Psoas muscle (tissue), 8 donors: ENCODE results near the gene RFC3. TPM values are rescaled to one million over a fixed set of nuclear protein-coding genes. Genes with fewer than 3 reads are reported as not detected.

Experiments
- ATAC-seq, 4 donors: fragments of 200-7000 bp; cut with Tn5 transposase; one replicate each; pipeline ENCODE4 v1.9.1; 2020; ENCODE audit warnings: moderate library complexity in 3 of 4, mild to moderate bottlenecking in 2 of 4
- DNase-seq, 2 donors: peaks; one replicate each; pipeline ENCODE4 v3.0.0-alpha.2; 2020
- H3K27ac ChIP-seq: fragments of 200-600 bp; one replicate; pipeline ENCODE4 v1.8.0; 2022
- H3K27me3 ChIP-seq, 3 donors: fragments of 200-600 bp in 1 of 3; one replicate each; pipeline versions ENCODE4 v1.6.1 to v1.8.0; 2013 to 2022; ENCODE audit warnings: low read length in 2 of 3, mild to moderate bottlenecking in 2 of 3, moderate library complexity in 1 of 3; ENCODE audit not compliant: insufficient read depth in 3 of 3
- H3K36me3 ChIP-seq, 2 donors: fragments of 200-600 bp in 1 of 2; one replicate each; pipeline versions ENCODE4 v1.6.1 to v1.8.0; 2013 to 2022; ENCODE audit warnings: low read depth in 1 of 2, mild to moderate bottlenecking in 1 of 2, moderate library complexity in 1 of 2; ENCODE audit not compliant: insufficient read depth in 1 of 2
- H3K4me1 ChIP-seq: fragments of 200-600 bp; one replicate; pipeline ENCODE4 v1.8.0; 2022
- H3K4me3 ChIP-seq: fragments of 200-600 bp; one replicate; pipeline ENCODE4 v1.8.0; 2022; ENCODE audit warnings: mild to moderate bottlenecking
- H3K9me3 ChIP-seq: fragments of 200-600 bp; one replicate; pipeline ENCODE4 v1.8.0; 2022
- CTCF ChIP-seq: fragments of 200-600 bp; IDR thresholded peaks from one replicate; pipeline ENCODE4 v1.8.0; 2022; ENCODE audit warnings: antibody characterized with exemption
- WGBS, 3 donors: extraction: QIAGEN DNeasy Blood & Tissue Kit; methylation state at CpG; one replicate each; pipeline versions ENCODE4 v1.1.6 to v1.1.7; 2013; 5-methylcytosine and 5-hydroxymethylcytosine counted together
- intact Hi-C, 2 donors: fragments of 100-400 bp; cut with DNase I; formaldehyde crosslinking; loops; one replicate each; pipeline versions ENCODE4 v1.11.0 to v1.14.2; 2022
- polyA plus RNA-seq, 3 donors: library from polyadenylated mRNA; stranded (reverse); fragments of 200-250 nt; gene quantifications; one replicate each; pipeline ENCODE4 v1.2.3, GENCODE V29; 2013
- total RNA-seq, 4 donors: library from RNA; stranded (reverse); fragmentation: NEBNext Ultra II Directional in 2 of 4; extraction: Animal tissue kit (Norgen Biotek cat#: 25700) in 2 of 4; gene quantifications; one replicate each; pipeline versions ENCODE4 v1.2.1 to v1.2.4, GENCODE V29; 2021 to 2023
- donor health status: healthy with polysubstance abuse.
- donor health status: DM: no; HTN: no; CAD: no; lungs with moderate emphysema.
- donor health status: Bipolar disorder and iron deficiency.
- donor health status: healthy.
- donor health status: DM: yes; HTN: yes; CAD: no.
- donor health status: DM: no; HTN: no; CAD: no.
- donor health status: DM: no; HTN: no; CAD: no.
- donor health status: DM: yes; HTN: yes; CAD: no.

Gene RFC3
- total and polyA plus RNA-seq, 7 donors = 1.6 to 3.8 (median 2.7) TPM

- no peak for TF ChIP-seq CTCF
- H3K4me3 ChIP-seq = no peak overlapping the region
- H3K36me3 ChIP-seq = no peaks in the 10 kb centered on the region
- peaks cover 8% of the 10 kb centered on the region for H3K4me1 ChIP-seq
- no peak overlapping the region for H3K27ac ChIP-seq
- no peak for ATAC-seq
- no peak for DNase-seq
- H3K27me3 ChIP-seq = no peaks in the 10 kb centered on the region
- 81 to 86% (median 83%) methylated on average over 4 of the region's 4 CpGs for WGBS, 3 donors
- intact Hi-C loops = loop anchor here in 1 of 2 donors (10.0 kb wide), 1 partner anchor 1359 kb away; no protein-coding TSS in a partner anchor
- no peaks in the 10 kb centered on the region for H3K9me3 ChIP-seq
Observed at GRCh38 chr13:33796095-33796494, 21.9 kb upstream of the RFC3 start.

- H3K4me3 ChIP-seq = peak overlapping the region; percentile 49
- H3K27me3 ChIP-seq = no peaks in the 10 kb centered on the region
- H3K27ac ChIP-seq = peak overlapping the region; percentile 51
- intact Hi-C loops = loop anchor here in 1 of 2 donors (10.0 kb wide), 1 partner anchor 1357 kb away; no protein-coding TSS in a partner anchor
- H3K4me1 ChIP-seq = peaks cover 8% of the 10 kb centered on the region
- whole genome bisulfite sequencing, 3 donors = 1 to 6% (median 3%) methylated on average over 7 of the region's 7 CpGs
- H3K36me3 ChIP-seq = no peaks in the 10 kb centered on the region
- no peaks in the 10 kb centered on the region for H3K9me3 ChIP-seq
- peak; percentile 78 to 96 (median 89) for ATAC-seq
- no peak for DNase-seq
- no peak for TF ChIP-seq CTCF
Observed at GRCh38 chr13:33797622-33798021, 20.3 kb upstream of the RFC3 start.

- Histone ChIP-seq H3K9me3 (no peaks in the 10 kb centered on the region), H3K27ac (peak overlapping the region; percentile 51), H3K36me3 (no peaks in the 10 kb centered on the region), H3K27me3 (no peaks in the 10 kb centered on the region), H3K4me1 (peaks cover 8% of the 10 kb centered on the region), H3K4me3 (peak overlapping the region; percentile 49)
- no peak for DNase-seq
- ATAC-seq = peak; percentile 27 to 60 (median 42)
- intact Hi-C loops = loop anchor here in 1 of 2 donors (10.0 kb wide), 1 partner anchor 1357 kb away; no protein-coding TSS in a partner anchor
- 27 to 37% (median 31%) methylated on average over 3 of the region's 3 CpGs for WGBS, 3 donors
- no peak for TF ChIP-seq CTCF
Observed at GRCh38 chr13:33798023-33798422, 19.9 kb upstream of the RFC3 start.

GRCh38 chr13:33799950-33800592 lies 17.9 kb upstream of the RFC3 start:
- ATAC-seq = peak in 2 of 4 donors; percentile 41 to 54
- TF ChIP-seq CTCF = peak; percentile 42
- no peak overlapping the region for H3K27ac ChIP-seq
- H3K9me3 ChIP-seq = no peaks in the 10 kb centered on the region
- H3K4me1 ChIP-seq = peaks cover 8% of the 10 kb centered on the region
- intact Hi-C loops = loop anchor here (2.0 to 10.0 kb wide), 2 partner anchors 277 to 1355 kb away; no protein-coding TSS in a partner anchor
- no peak for DNase-seq
- peak overlapping the region; percentile 16 for H3K4me3 ChIP-seq
- no peaks in the 10 kb centered on the region for H3K36me3 ChIP-seq
- WGBS, 3 donors = 38 to 42% (median 39%) methylated on average over 6 of the region's 6 CpGs
- H3K27me3 ChIP-seq = no peaks in the 10 kb centered on the region
